HG03571 (cell line): ENCODE measurements around the gene NECAP2.
"Not testable (repeated sequence)": the region's sequence is repeated elsewhere in the genome, so short reads cannot be mapped to it uniquely, and the experiment has no call there.

Experiments
- ATAC-seq: cut with Tn5 transposase; IDR thresholded peaks from one replicate; pipeline ENCODE4 v1.9.1; 2021; ENCODE audit not compliant: unreplicated experiment

Gene NECAP2

GRCh38 chr1:16456151-16456550 lies 15.6 kb downstream of the NECAP2 start:
- ATAC-seq = not testable (repeated sequence)

GRCh38 chr1:16458831-16459230 lies 18.3 kb downstream of the NECAP2 start:
- no peak for ATAC-seq

- ATAC-seq = no peak
These were observed 18.9 kb downstream of the NECAP2 start for GRCh38 chr1:16459352-16459925.

GRCh38 chr1:16461681-16462080 lies 21.2 kb downstream of the NECAP2 start:
- no peak for ATAC-seq

- ATAC-seq = no peak
These were observed 22.3 kb downstream of the NECAP2 start for GRCh38 chr1:16462773-16463330.

GRCh38 chr1:16464917-16465625 lies 24.5 kb downstream of the NECAP2 start:
- no peak for ATAC-seq

GRCh38 chr1:16468558-16468957 lies 28.0 kb downstream of the NECAP2 start:
- ATAC-seq = no peak

- no peak for ATAC-seq
These were observed 33.8 kb downstream of the NECAP2 start for GRCh38 chr1:16474166-16474800.

GRCh38 chr1:16474891-16475290 lies 34.4 kb downstream of the NECAP2 start:
- ATAC-seq = not testable (repeated sequence)

- ATAC-seq = not testable (repeated sequence)
These were observed 35.5 kb downstream of the NECAP2 start for GRCh38 chr1:16475771-16476770.

GRCh38 chr1:16478091-16478490 lies 37.6 kb downstream of the NECAP2 start:
- ATAC-seq = no peak

GRCh38 chr1:16483146-16483545 lies 42.6 kb downstream of the NECAP2 start:
- ATAC-seq = not testable (repeated sequence)

- not testable (repeated sequence) for ATAC-seq
These were observed 43.3 kb downstream of the NECAP2 start for GRCh38 chr1:16483639-16484500.

GRCh38 chr1:16484501-16484835 lies 43.9 kb downstream of the NECAP2 start:
- ATAC-seq = no peak

- no peak for ATAC-seq
These were observed 44.4 kb downstream of the NECAP2 start for GRCh38 chr1:16484931-16485330.

GRCh38 chr1:16486316-16486715 lies 45.8 kb downstream of the NECAP2 start:
- ATAC-seq = not testable (repeated sequence)

GRCh38 chr1:16487011-16487410 lies 46.5 kb downstream of the NECAP2 start:
- ATAC-seq = not testable (repeated sequence)

- ATAC-seq = not testable (repeated sequence)
These were observed 48.8 kb downstream of the NECAP2 start for GRCh38 chr1:16489195-16489880.

- no peak for ATAC-seq
These were observed 50.6 kb downstream of the NECAP2 start for GRCh38 chr1:16491056-16491675.
